Measurements from ENCODE around the gene TTC17. TPM values are rescaled to one million over a fixed set of nuclear protein-coding genes. Genes with fewer than 3 reads are reported as not detected.

The TTC17 gene
- total RNA-seq, 2 experiments from 2014 or later = 71.3 to 84.2 TPM

- no peaks in the 10 kb centered on the region for H3K4me1 ChIP-seq (ENCODE audit: insufficient read depth, low read length, poor library complexity, severe bottlenecking)
Observed at GRCh38 chr11:43542750-43543712, 184.3 kb downstream of the TTC17 start.

More at GRCh38 chr11:43542750-43543712, 184.3 kb downstream of the TTC17 start:
- no peaks in the 10 kb centered on the region for H3K79me2 ChIP-seq (ENCODE audit: insufficient read depth, low read depth, low read length)
- ChIA-PET CTCF (ENCODE audit: unreplicated experiment) (no interaction called here), POLR2A (no interaction called here)
- no peak for DNase-seq (ENCODE audit: low spot score)
- H3K4me2 ChIP-seq (ENCODE audit: low read length) = no peak overlapping the region
- H2AFZ ChIP-seq (ENCODE audit: low read length) = no peak overlapping the region
- H3K9me2 ChIP-seq (ENCODE audit: insufficient read depth, low read length) = no peaks in the 10 kb centered on the region
- TF ChIP-seq EZH2phosphoT487 (IDR thresholded peaks at IDR 0.05; ENCODE audit: borderline replicate concordance, low read depth, low read length) = no peak
- TF ChIP-seq CTCF (conservative IDR thresholded peaks at IDR 0.05; ENCODE audit: low read length) = no peak
- no peaks in the 10 kb centered on the region for H4K20me1 ChIP-seq (ENCODE audit: insufficient read depth, low read length)
- H3K36me3 ChIP-seq (ENCODE audit: insufficient read depth, low read length) = no peaks in the 10 kb centered on the region
- no peak overlapping the region for H3K4me3 ChIP-seq (ENCODE audit: low read depth, low read length, poor library complexity, severe bottlenecking)
- H3K9me3 ChIP-seq (ENCODE audit: low read length) = no peaks in the 10 kb centered on the region
- no TSS peak for BruUV-seq (replicated peaks)
- intact Hi-C loops (cut with micrococcal nuclease; ENCODE audit: unreplicated experiment) = no loop called here
- H3K27ac ChIP-seq (ENCODE audit: low read depth, low read length, poor library complexity, severe bottlenecking) = no peak overlapping the region

Small RNA genes lying within 50 kb of the gene (small RNA-seq; reads per million reads assigned to genes)
- gene RF00019 = not detected
- gene RN7SKP287 = not detected

Other genes with a start within 250 kb of the TTC17 start
- 71.1 and 98.0 TPM in 2 replicates for gene API5, start 46.9 kb upstream of the TTC17 start, total RNA-seq (2014; rRNA removed; shearing (Covaris generic))
- gene API5, start 46.9 kb upstream of the TTC17 start, total RNA-seq (2022) = 119 and 141 TPM in 2 replicates

Data from OCI-LY7 (cell line).